ENCODE measurements around the gene MAFG. TPM values are rescaled to one million over a fixed set of nuclear protein-coding genes. Genes with fewer than 3 reads are reported as not detected.

Gene MAFG
- total RNA-seq, 1 experiment from 2014 or later, result 29.8 TPM

GRCh38 chr17:81976332-81977210 lies 49.0 kb upstream of the MAFG start (continued):
- TF ChIP-seq FOXP4 (CRISPR knock-in tag; IDR thresholded peaks at IDR 0.05), result peak; percentile 91

GRCh38 chr17:81973432-81973831 lies 45.9 kb upstream of the MAFG start:
- CTCF ChIA-PET, result no interaction called here

GRCh38 chr17:81968850-81969812 lies 41.6 kb upstream of the MAFG start:
- POLR2A ChIA-PET, result interaction anchor here (2.1 kb wide), 1 partner anchor 8 kb away, joined by 7 read pairs; no protein-coding TSS in a partner anchor
- DNase-seq (ENCODE audit: low spot score), result no peak
- no peak for ATAC-seq
- H3K4me3 Mint-ChIP-seq, result no peak overlapping the region
- H3K4me1 Mint-ChIP-seq, result peaks cover 11% of the 10 kb centered on the region
- H3K9me3 Mint-ChIP-seq, result peaks cover 13% of the 10 kb centered on the region
- no peak for TF ChIP-seq HMGA2 (CRISPR knock-in tag; IDR thresholded peaks at IDR 0.05)
- no peak for TF ChIP-seq ZNF263 (CRISPR knock-in tag; IDR thresholded peaks at IDR 0.05; ENCODE audit: low read depth)
- H3K27ac Mint-ChIP-seq, result no peak overlapping the region
- peaks cover 66% of the 10 kb centered on the region for H3K27me3 Mint-ChIP-seq (ENCODE audit: low read depth)
- CTCF ChIA-PET, result interaction anchor here (1.3 to 2.6 kb wide), 3 partner anchors 9 to 69 kb away, joined by 3 to 8 read pairs (median 6); partner anchors contain the start of gene DCXR
- H3K36me3 Mint-ChIP-seq, result 0 out of 2 replicates have a peak, but pooled peaks cover 4% of the 10 kb centered on the region

More at GRCh38 chr17:81973432-81973831, 45.9 kb upstream of the MAFG start:
- DNase-seq (ENCODE audit: low spot score) (no peak), ATAC-seq (no peak)
- peaks cover 19% of the 10 kb centered on the region for H3K9me3 Mint-ChIP-seq
- TF ChIP-seq NR2C2 (CRISPR knock-in tag; IDR thresholded peaks at IDR 0.05) (no peak), NR1H2 (CRISPR knock-in tag; IDR thresholded peaks at IDR 0.05) (no peak), JUN (CRISPR knock-in tag; IDR thresholded peaks at IDR 0.05) (no peak), MAX (CRISPR knock-in tag; IDR thresholded peaks at IDR 0.05) (no peak), ELF4 (CRISPR knock-in tag; IDR thresholded peaks at IDR 0.05; ENCODE audit: low read depth) (no peak)
- H3K4me3 Mint-ChIP-seq, result no peak overlapping the region
- H3K36me3 Mint-ChIP-seq, result peaks cover 4% of the 10 kb centered on the region; the same call in 1 of the 2 replicates
- peaks cover 64% of the 10 kb centered on the region for H3K27me3 Mint-ChIP-seq (ENCODE audit: low read depth)
- POLR2A ChIA-PET, result no interaction called here
- H3K27ac Mint-ChIP-seq, result no peak overlapping the region
- H3K4me1 Mint-ChIP-seq, result peaks cover 3% of the 10 kb centered on the region; the same call in 1 of the 2 replicates

- Mint-ChIP-seq H3K27me3 (ENCODE audit: low read depth) (peaks cover 66% of the 10 kb centered on the region), H3K4me3 (peak overlapping the region; percentile 42), H3K36me3 (0 out of 2 replicates have a peak, but pooled peaks cover 4% of the 10 kb centered on the region), H3K4me1 (peaks cover 11% of the 10 kb centered on the region), H3K9me3 (peaks cover 7% of the 10 kb centered on the region; the same call in 1 of the 2 replicates), H3K27ac (no peak overlapping the region)
- TF ChIP-seq SMAD4 (CRISPR knock-in tag; IDR thresholded peaks at IDR 0.05), result no peak
- DNase-seq (ENCODE audit: low spot score) (no peak), ATAC-seq (no peak)
- CTCF ChIA-PET, result interaction anchor here (1.3 to 2.6 kb wide), 4 partner anchors 9 to 69 kb away, joined by 3 to 13 read pairs (median 7); partner anchors contain the start of gene DCXR
- POLR2A ChIA-PET, result interaction anchor here (2.1 kb wide), 1 partner anchor 8 kb away, joined by 7 read pairs; no protein-coding TSS in a partner anchor
Measured at GRCh38 chr17:81968396-81968745, 40.8 kb upstream of the MAFG start.

Data from WTC11 (cell line).